Colon (tissue), 2 donors: ENCODE data around the gene ELFN1.

Experiments used
- FAIRE-seq: peaks from 2 replicates; lab custom pipeline; 2012; peaks lifted over from hg19 to GRCh38; lab: Jason Lieb, UNC
- donor health status: control.
- donor health status: control.

ELFN1 gene

DNA sequence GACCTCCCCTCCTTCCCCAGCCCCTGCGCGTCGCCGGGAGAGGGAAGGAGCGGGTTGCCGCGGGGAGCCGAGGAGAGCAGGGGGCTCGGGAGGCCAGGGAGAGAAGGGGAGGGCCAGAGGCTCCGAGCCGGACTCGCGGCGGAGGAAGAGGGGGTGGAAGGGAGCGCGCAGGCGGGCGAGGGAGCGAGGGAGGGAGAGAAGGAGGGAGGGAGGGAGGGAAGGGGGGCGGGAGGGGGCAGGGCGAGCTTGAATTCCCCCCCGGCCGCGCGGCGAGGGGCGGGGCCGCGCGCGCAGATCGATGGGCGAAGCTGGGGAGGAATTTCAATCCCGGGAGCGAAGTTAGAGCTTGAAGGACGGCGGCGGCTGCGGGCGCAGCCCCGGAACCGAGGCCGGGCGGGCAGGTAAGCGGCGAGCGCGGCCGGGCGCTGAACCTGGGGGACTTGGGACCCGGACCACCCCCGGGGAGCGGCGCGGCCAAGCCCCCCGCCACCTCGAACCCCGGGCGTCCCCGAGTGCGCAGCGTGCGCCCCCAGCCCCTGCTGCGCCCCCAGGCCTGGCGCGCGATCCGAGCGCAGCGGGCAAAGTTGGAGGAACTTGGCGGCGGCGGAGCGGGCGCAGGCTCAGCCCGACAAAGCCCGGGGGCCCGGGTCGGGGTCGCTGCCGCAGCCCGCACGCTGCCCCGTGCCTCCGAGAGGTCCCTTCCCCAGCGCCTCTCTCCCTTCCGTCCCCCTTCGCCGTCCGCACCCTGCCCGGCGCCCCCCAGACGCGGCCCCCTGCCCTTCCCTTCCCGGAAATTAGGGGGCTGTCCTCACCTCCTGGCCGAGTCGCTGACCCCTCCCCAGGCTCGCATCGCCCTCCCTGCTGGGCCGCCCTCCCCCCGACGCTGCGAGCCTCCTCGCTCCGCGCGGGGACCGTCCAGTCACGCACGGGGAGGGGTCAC, at the start of gene ELFN1:
Gene ELFN1 (plus strand): TSS at position 324 of the 940 bp plus-strand sequence. CDS start 74,320 bp downstream, outside the sequence.
- no peak for FAIRE-seq

DNA sequence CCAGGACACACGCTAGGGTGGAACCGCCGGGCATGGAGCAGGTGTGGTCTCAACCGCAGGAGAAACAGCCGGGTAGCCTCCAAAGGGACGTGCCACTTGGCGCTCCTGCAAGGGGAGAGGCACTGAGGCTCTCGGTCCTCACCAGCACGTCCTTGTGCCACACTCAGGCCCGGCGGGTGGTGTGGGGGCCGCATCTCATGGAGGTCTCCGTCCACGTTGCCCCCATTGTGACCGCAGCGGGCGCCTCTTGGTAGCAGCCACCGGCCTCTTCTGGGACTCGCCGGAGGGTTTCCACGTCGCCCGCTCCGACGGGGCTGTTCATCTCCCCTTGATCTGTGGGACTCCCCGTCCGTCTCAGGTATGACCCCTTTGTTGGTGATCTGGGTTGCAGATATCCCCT, 49.2 kb upstream of the ELFN1 start:
- no peak for FAIRE-seq

GRCh38 chr7:1621718-1622117, 48.4 kb upstream of the ELFN1 start:
- no peak for FAIRE-seq

GRCh38 chr7:1622441-1622840, 47.6 kb upstream of the ELFN1 start:
- no peak for FAIRE-seq

GRCh38 chr7:1623810-1624209, 46.3 kb upstream of the ELFN1 start:
- FAIRE-seq, result no peak

- no peak for FAIRE-seq
Measured at GRCh38 chr7:1624999-1625927, 44.8 kb upstream of the ELFN1 start.

DNA sequence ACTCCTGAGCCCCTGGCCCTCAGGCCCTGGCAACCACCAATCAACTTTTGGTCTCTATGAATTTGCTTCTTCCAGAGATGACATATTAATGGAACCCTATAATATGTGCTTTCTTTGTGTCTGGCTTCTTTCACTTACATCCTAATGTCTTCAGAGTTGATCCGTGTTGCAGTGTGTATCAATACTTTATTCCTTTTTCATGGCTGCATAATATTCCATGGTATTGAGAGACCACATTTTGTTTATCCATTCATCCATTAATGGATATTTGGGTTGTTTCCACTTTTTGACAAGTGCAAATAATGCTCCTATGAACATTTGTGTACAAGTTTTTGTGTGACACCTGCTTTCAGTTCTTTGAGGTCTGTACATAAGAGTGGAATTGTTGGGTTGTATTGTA, 43.3 kb upstream of the ELFN1 start:
- FAIRE-seq, result no peak

- FAIRE-seq, result no peak
Measured at GRCh38 chr7:1630700-1631336, 39.3 kb upstream of the ELFN1 start.

DNA sequence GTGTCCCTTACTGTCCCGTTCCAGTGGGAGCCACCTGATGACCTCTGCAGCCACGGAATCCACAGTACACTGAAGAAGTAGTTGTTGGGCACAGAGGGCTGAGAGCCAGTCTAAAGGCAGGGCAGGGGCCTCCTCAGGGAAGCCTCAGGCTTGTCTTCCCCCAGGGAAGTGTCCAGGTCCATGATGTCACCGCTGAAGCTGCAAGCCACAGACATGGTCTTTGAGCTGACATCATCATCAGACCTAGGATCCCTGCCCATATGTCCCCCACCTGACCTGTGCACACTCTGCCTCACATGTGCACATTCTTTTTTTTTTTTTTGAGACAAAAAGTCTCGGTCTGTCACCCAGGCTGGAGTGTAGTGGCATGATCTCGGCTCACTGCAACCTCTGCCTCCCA, 38.4 kb upstream of the ELFN1 start:
- FAIRE-seq, result no peak

DNA sequence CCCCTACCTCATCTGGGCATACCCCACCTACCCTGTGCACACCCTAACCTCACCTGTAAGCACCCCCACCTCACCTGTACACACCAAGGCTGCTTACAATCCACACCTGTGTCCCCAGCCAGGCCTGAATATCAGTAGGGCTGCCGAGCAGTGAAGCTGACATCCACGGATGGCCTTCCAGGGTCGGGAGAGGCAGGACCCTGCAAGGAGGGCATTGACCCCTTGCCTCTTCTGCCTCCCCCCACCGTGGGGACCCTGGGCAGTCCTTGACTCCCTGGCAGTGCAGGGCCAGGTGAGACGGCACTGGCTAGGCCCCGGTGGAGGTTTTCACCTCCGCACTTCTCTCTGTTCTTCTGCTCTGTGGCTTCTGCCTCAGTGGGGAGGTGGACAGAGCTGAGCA, 37.6 kb upstream of the ELFN1 start:
- no peak for FAIRE-seq

- FAIRE-seq, result no peak
Measured at GRCh38 chr7:1632916-1633785, 36.9 kb upstream of the ELFN1 start.

DNA sequence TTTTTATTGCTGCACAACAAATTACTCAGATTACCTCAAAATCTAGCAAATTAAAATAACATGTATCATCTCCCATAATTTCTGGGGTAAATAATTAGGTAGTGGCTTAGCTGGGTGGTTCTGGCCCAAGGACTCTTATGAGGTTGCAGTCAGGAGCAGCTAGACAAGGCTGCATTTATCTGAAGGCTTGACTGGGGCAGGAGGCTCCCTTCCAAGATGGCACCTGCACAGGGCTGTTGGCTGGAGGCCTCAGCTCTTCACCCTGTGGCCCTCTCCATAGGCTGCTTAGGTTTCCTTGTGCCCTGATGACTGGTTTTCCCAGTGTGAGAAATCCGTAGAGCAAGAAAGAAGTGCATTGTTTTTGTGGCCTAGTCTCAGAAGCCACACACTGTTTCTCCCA, 34.7 kb upstream of the ELFN1 start:
- FAIRE-seq, result no peak

GRCh38 chr7:1637155-1637554, 32.9 kb upstream of the ELFN1 start:
- no peak for FAIRE-seq

GRCh38 chr7:1638215-1638661, 31.8 kb upstream of the ELFN1 start:
- FAIRE-seq, result no peak

DNA sequence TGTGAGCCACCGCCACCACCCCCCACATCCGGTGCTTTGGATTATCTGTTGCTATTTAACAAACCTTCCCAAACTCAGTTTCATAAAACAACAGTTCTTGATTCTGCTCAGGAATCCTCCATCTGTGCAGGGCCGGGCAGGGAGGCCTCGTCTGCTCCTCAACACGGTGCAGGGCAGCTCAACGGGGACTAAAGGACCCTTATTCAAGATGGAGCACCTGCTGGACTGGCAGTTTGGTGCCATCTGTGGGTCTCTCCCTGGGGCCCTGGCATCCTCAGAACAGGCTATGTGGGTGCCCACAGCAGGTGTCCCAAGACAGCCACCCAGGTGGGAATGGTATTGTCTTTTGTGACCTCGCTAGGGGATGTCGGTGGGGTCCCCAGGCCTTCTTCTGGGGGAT, 31.0 kb upstream of the ELFN1 start:
- FAIRE-seq, result no peak

DNA sequence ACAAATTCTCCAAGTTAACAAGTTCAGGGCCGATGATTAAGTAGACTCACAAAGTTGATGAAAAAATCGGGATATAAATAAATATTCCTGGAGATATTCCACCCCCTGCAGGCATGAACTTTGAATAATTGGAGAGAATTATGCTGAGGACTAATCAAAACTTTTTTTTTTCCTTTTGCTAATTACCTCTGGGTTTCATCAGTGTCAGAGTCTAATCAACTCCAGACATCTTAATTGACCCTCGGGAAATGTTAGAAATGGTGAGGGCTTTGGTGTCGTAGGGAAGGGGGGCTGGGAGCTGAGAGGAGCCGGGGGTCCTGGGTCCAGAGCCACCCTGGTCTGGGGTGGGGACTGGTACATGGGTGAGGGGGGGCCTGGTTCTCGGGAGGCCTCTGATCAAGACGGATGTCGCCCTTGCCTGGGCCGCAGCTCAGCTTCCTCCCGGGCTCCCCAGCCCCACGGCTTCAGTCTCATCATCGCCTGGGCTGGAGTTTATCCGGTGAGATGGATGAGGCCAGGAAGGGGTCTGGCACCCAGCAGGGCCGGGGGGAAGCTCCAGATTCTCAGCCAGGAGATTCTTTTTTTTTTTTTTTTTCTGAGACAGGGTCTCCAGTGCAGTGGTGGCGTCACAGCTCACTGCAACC, 30.4 kb upstream of the ELFN1 start:
- no peak for FAIRE-seq

GRCh38 chr7:1640376-1641172, 29.5 kb upstream of the ELFN1 start:
- FAIRE-seq, result no peak

DNA sequence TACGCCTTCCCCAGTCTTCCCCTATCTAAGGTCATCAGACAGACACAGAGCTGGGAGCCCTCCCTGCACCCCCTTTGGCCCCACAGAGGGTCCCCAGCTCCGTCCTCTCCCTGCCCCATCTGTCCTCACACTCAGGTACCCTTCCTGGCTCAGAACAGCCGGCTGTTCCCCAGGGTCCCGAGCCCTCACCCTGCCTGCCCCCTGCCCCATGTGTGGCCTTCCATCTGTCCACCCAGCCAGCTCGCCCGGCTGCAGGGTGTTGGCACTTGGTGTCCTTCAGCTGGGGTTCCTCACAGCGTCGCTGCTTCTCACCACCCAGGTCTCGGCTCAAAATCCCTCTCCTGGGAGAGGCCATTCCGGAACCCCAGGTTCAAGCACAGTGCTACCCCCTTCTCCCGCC, 28.9 kb upstream of the ELFN1 start:
- FAIRE-seq, result no peak

DNA sequence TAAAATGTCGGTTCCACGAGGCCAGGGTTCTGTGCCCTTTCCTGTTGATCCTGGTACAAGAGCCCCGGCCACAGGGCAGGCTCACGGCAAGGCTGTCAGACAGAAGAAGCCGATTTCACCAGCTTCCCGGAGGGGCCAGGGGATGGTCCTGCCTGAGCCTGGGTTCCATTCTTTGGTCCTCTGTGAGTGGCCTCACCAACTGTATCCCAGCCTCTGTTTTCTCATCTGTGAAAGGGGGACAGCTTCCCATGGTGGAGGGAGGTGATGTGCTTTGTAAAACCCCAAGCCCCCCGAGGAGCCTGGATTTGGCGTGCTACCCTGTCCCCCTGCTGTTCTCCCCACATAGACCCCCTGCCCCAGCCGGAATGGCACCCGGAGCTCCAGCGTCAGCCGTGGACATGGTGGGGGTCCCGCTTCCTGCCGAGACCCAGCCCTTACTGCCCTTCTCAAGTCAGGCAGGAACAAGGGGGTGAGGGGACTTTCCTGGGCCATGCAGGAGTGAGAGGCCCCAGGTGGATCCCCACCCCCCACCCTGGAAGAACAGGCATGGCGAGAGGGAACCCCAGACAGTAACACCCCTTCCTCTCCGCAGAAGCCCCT, 28.3 kb upstream of the ELFN1 start:
- no peak for FAIRE-seq

- FAIRE-seq, result no peak
Measured at GRCh38 chr7:1642291-1642731, 27.8 kb upstream of the ELFN1 start.
